Heart left ventricle (tissue), 16 donors: Measurements from ENCODE around the gene PLEKHA1. TPM values are rescaled to one million over a fixed set of nuclear protein-coding genes. Genes with fewer than 3 reads are reported as not detected.
A peak's percentile ranks its signal among the peaks of the same experiment; 100 is the strongest.

Experiments used
- ATAC-seq, 4 donors: fragments of 200-7000 bp; cut with Tn5 transposase; one replicate each; pipeline ENCODE4 v1.9.1; 2020 to 2022; ENCODE audit warnings: moderate library complexity in 4 of 4, mild to moderate bottlenecking in 3 of 4, moderate number of reproducible peaks in 1 of 4
- DNase-seq, 5 donors: peaks; one replicate each; pipeline ENCODE4 v3.0.0-alpha.2; 2020
- H3K27ac ChIP-seq, 12 donors: fragments of 200-600 bp; sonication (generic) in 4 of 12; one replicate each; pipeline versions ENCODE4 v1.5.0 to v1.8.0; 2016 to 2022; ENCODE audit warnings: mild to moderate bottlenecking in 2 of 12
- H3K27me3 ChIP-seq, 9 donors: fragments of 200-600 bp; sonication (generic) in 2 of 9; one replicate each; pipeline versions ENCODE4 v1.5.1 to v1.8.0; 2016 to 2022; ENCODE audit warnings: mild to moderate bottlenecking in 3 of 9
- H3K36me3 ChIP-seq, 9 donors: fragments of 200-600 bp; sonication (generic) in 2 of 9; one replicate each; pipeline versions ENCODE4 v1.5.0 to v1.8.0; 2018 to 2022; ENCODE audit warnings: mild to moderate bottlenecking in 2 of 9
- H3K4me1 ChIP-seq, 12 donors: fragments of 200-600 bp; sonication (generic) in 4 of 12; one replicate each; pipeline versions ENCODE4 v1.5.0 to v1.8.0; 2016 to 2022; ENCODE audit warnings: mild to moderate bottlenecking in 3 of 12
- H3K4me3 ChIP-seq, 12 donors: fragments of 200-600 bp; sonication (generic) in 4 of 12; one replicate each; pipeline versions ENCODE4 v1.5.0 to v1.8.0; 2017 to 2022; ENCODE audit warnings: mild to moderate bottlenecking in 9 of 12, moderate library complexity in 4 of 12
- H3K9me3 ChIP-seq, 12 donors: fragments of 200-600 bp; sonication (generic) in 4 of 12; one replicate each; pipeline versions ENCODE4 v1.5.0 to v1.8.0; 2016 to 2022; ENCODE audit warnings: mild to moderate bottlenecking in 1 of 12
- POLR2A ChIP-seq, 2 donors: fragments of 450-650 bp; IDR thresholded peaks; one replicate each; pipeline ENCODE4 v1.6.1; 2017; ENCODE audit warnings: antibody characterized with exemption in 2 of 2, mild to moderate bottlenecking in 2 of 2, moderate library complexity in 2 of 2
- WGBS, 4 donors: extraction: QIAGEN DNeasy Blood & Tissue Kit in 2 of 4; methylation state at CpG; one replicate each; pipeline versions ENCODE4 v1.1.5 to v1.1.7; 2013 to 2018; 5-methylcytosine and 5-hydroxymethylcytosine counted together
- intact Hi-C, 10 donors: fragments of 100-400 bp; cut with DNase I; formaldehyde crosslinking; loops; one replicate each; pipeline versions ENCODE4 v1.11.1 to v1.14.2; 2022
- polyA plus RNA-seq, 2 donors: library from polyadenylated mRNA; stranded (reverse); fragments of 200-250 nt; gene quantifications; one replicate each; pipeline ENCODE4 v1.2.3, GENCODE V29; 2013
- total RNA-seq, 9 donors: library from RNA; depleted of rRNA in 2 of 9; stranded (reverse); fragments of >200 nt in 2 of 9; fragmentation: NEBNext Ultra II Directional in 3 of 9; extraction: Animal tissue kit (Norgen Biotek cat#: 25700) in 3 of 9; gene quantifications; one replicate each; pipeline versions ENCODE4 v1.1.0 to v1.2.4, GENCODE V29; 2016 to 2023
- TF ChIP-seq, protein P1 (sequence below), 12 donors: fragments of 200-600 bp; sonication (generic) in 4 of 12; IDR thresholded peaks; one replicate each; pipeline versions ENCODE4 v1.5.0 to v1.8.0; 2018 to 2022; ENCODE audit warnings: antibody characterized with exemption in 12 of 12, mild to moderate bottlenecking in 5 of 12
- donor health status: ischemic (EF 13 %, LVEDD 7.1; RV severe dilation, severe dysfunction).
- donor health status: healthy with polysubstance abuse.
- donor health status: DM: no; HTN: yes; CAD: no.
- donor health status: DM: no; HTN: no; CAD: no.
- donor health status: ischemic (EF 25% LVEDD 6.9; RV normal size, moderate dysfunction).
- donor health status: ischemic (EF 25% LVEDD 5.7; RV mildly dilated, moderate dysfunction).
- donor health status: healthy.
- donor health status: DM: yes; HTN: yes; CAD: no.
- donor health status: ischemic (EF 35%, LVEDD 5.7; RV mildly dilated, moderate dysfunction).
- donor health status: nonischemic (EF 11% LVEDD 7.7; RV severe dilation, severe dysfunction).
- donor health status: DM: yes; HTN: yes; CAD: no.
- donor health status: PGD.
- donor health status: ischemic (EF 29% LVEDD 5.4; RV normal size, mild dysfunction).
- donor health status: nonischemic (EF 23%, LVEDD 6.1; RV moderate dilation, normal function).

The PLEKHA1 gene
- total and polyA plus RNA-seq, 11 donors = 14.1 to 70.6 (median 43.3) TPM

DNA sequence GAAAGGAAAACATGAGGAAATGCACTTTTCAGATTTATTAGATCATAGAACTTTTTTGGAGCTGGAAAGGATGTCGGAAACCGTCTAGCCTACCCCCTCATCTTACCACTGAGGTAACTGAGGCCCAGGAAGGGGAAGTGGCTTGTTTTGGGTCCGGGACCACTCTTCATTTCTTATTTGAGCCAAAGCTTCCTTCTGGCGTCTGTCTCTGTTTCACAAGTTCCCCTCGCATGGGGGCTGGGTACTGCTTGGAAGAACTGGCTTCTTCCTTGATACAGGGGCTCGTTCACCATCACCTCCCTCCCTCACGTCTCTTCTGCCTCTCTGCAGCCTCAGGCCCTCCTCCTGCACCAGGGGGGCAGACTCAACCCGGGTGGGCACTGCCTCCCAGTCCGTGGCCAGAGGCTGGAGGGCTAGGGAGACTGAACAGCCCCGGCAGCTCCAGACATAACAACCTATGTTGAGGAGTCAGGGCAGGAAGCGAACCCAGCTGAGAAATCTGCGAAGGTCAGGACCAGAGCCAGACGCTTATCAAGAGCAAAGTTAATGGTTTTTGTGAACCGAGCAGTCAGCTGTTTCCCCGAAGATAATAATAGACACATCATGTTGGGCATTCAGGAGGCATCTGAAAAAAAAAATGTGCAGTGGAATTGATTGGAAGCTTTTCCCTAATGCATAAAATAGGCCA, 99.8 kb downstream of the PLEKHA1 start:
- WGBS, 4 donors = 18 to 22% (median 20%) methylated on average over 15 of the region's 15 CpGs
- Histone ChIP-seq H3K4me1 (peaks cover 3 to 62% (median 49%) of the 10 kb centered on the region in 12 donors), H3K9me3 (no peaks in the 10 kb centered on the region), H3K27ac (peak overlapping the region in 10 of 12 donors; percentile 23 to 83 (median 61)), H3K27me3 (no peaks in the 10 kb centered on the region), H3K36me3 (peaks cover 0 to 3% (median 0%) of the 10 kb centered on the region in 9 donors), H3K4me3 (peak overlapping the region in 5 of 12 donors; percentile 1 to 26 (median 17))
- TF ChIP-seq, protein P1, sequence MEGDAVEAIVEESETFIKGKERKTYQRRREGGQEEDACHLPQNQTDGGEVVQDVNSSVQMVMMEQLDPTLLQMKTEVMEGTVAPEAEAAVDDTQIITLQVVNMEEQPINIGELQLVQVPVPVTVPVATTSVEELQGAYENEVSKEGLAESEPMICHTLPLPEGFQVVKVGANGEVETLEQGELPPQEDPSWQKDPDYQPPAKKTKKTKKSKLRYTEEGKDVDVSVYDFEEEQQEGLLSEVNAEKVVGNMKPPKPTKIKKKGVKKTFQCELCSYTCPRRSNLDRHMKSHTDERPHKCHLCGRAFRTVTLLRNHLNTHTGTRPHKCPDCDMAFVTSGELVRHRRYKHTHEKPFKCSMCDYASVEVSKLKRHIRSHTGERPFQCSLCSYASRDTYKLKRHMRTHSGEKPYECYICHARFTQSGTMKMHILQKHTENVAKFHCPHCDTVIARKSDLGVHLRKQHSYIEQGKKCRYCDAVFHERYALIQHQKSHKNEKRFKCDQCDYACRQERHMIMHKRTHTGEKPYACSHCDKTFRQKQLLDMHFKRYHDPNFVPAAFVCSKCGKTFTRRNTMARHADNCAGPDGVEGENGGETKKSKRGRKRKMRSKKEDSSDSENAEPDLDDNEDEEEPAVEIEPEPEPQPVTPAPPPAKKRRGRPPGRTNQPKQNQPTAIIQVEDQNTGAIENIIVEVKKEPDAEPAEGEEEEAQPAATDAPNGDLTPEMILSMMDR (IDR thresholded peaks at IDR 0.05) = no peak
- TF ChIP-seq POLR2A (IDR thresholded peaks at IDR 0.05) = no peak
- peak in 2 of 5 donors; percentile 52 to 55 for DNase-seq
- intact Hi-C loops = loop anchor here in 1 of 10 donors (5.0 kb wide), 1 partner anchor 93 kb away; no protein-coding TSS in a partner anchor
- ATAC-seq = peak; percentile 41 to 71 (median 60)

DNA sequence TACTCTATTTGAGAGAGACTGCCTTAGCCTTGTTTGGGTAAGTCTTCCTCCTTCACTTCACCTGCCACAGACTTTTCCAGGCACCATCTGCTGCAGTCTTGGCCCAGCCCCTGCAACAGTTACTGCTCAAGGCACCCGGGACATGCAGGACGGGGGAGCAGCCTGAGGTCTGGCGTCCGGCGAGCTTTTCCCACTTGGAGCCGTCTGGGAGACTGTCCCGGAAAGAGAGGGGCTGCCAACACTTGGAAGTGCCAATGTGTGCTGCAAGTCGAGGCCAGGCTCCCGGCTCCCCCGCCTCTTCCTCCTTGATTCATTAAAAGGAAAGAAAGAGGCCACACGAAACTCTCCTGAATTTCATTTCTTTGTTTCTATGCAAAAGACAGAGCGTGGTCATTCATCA, 100.6 kb downstream of the PLEKHA1 start:
- Histone ChIP-seq H3K9me3 (no peaks in the 10 kb centered on the region), H3K27ac (peak overlapping the region in 10 of 12 donors; percentile 23 to 83 (median 61)), H3K27me3 (no peaks in the 10 kb centered on the region), H3K4me1 (peaks cover 3 to 55% (median 41%) of the 10 kb centered on the region in 12 donors), H3K4me3 (peak overlapping the region in 6 of 12 donors; percentile 1 to 26 (median 16)), H3K36me3 (peaks cover 0 to 3% (median 0%) of the 10 kb centered on the region in 9 donors)
- WGBS, 4 donors = 17 to 29% (median 22%) methylated on average over 12 of the region's 12 CpGs
- ATAC-seq (peak; percentile 74 to 93 (median 83)), DNase-seq (peak; percentile 66 to 88 (median 84))
- TF ChIP-seq POLR2A (IDR thresholded peaks at IDR 0.05) = no peak
- TF ChIP-seq, protein P1 (IDR thresholded peaks at IDR 0.05) = no peak
- intact Hi-C loops = no loop called here

- no peak for DNase-seq
- ATAC-seq = peak in 2 of 4 donors; percentile 11 to 33
- peak overlapping the region in 3 of 12 donors; percentile 15 to 25 (median 17) for H3K4me3 ChIP-seq
- H3K27ac ChIP-seq = peak overlapping the region in 6 of 12 donors; percentile 3 to 73 (median 57)
- no peaks in the 10 kb centered on the region for H3K27me3 ChIP-seq
- peaks cover 3 to 49% (median 36%) of the 10 kb centered on the region in 12 donors for H3K4me1 ChIP-seq
- peaks cover 0 to 3% (median 0%) of the 10 kb centered on the region in 9 donors for H3K36me3 ChIP-seq
- H3K9me3 ChIP-seq = no peaks in the 10 kb centered on the region
- WGBS, 4 donors = 73 to 77% (median 75%) methylated on average over 16 of the region's 16 CpGs
- TF ChIP-seq, protein P1 (IDR thresholded peaks at IDR 0.05) = no peak
- no peak for TF ChIP-seq POLR2A (IDR thresholded peaks at IDR 0.05)
- intact Hi-C loops = no loop called here
Measured at GRCh38 chr10:122475591-122476332, 101.3 kb downstream of the PLEKHA1 start.

GRCh38 chr10:122476333-122476695, 101.8 kb downstream of the PLEKHA1 start:
- ATAC-seq = no peak
- Histone ChIP-seq H3K27me3 (no peaks in the 10 kb centered on the region), H3K27ac (peak overlapping the region in 1 of 12 donors; percentile 50), H3K36me3 (peaks cover 0 to 3% (median 0%) of the 10 kb centered on the region in 9 donors), H3K4me3 (no peak overlapping the region), H3K4me1 (peaks cover 3 to 43% (median 34%) of the 10 kb centered on the region in 12 donors), H3K9me3 (no peaks in the 10 kb centered on the region)
- no peak for DNase-seq
- intact Hi-C loops = no loop called here
- 91 to 98% (median 93%) methylated on average over 6 of the region's 6 CpGs for WGBS, 4 donors
- no peak for TF ChIP-seq POLR2A (IDR thresholded peaks at IDR 0.05)
- TF ChIP-seq, protein P1 (IDR thresholded peaks at IDR 0.05) = no peak
